Measurements from ENCODE around the gene PCGF3.

GRCh38 chr4:788006-788635, 82.5 kb downstream of the PCGF3 start:
- TF ChIP-seq CTCF (IDR thresholded peaks at IDR 0.05) (no peak), POLR2A (IDR thresholded peaks at IDR 0.05) (no peak)
